ENCODE measurements around the gene UBE2S.

DNA sequence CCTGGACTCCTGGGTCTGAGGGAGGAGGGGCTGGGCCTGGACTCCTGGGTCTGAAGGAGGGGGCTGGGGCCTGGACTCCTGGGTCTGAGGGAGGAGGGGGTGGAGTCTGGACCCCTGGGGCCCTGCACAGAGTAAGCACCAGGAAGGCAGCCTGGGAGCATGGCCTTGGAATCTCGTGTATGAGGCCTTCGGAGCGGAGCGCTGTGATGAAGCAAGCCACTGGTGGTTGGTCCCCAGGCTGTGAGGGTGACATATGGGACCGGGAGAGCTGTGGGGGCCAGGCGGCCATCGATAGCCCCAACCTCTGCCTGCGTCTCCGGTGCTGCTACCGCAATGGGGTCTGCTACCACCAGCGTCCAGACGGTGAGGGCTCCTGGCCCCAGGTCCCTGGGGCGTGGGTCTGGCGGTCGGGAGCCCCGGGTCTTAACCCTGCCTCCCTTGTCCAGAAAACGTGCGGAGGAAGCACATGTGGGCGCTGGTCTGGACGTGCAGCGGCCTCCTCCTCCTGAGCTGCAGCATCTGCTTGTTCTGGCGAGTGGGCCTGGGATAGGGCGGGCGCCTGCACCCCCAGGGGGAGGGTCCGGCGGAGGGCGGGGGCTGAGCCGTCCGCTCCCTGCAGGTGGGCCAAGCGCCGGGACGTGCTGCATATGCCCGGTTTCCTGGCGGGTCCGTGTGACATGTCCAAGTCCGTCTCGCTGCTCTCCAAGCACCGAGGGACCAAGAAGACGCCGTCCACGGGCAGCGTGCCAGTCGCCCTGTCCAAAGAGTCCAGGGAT lies 30.0 kb downstream of the UBE2S start:
- TF ChIP-seq, protein P1, sequence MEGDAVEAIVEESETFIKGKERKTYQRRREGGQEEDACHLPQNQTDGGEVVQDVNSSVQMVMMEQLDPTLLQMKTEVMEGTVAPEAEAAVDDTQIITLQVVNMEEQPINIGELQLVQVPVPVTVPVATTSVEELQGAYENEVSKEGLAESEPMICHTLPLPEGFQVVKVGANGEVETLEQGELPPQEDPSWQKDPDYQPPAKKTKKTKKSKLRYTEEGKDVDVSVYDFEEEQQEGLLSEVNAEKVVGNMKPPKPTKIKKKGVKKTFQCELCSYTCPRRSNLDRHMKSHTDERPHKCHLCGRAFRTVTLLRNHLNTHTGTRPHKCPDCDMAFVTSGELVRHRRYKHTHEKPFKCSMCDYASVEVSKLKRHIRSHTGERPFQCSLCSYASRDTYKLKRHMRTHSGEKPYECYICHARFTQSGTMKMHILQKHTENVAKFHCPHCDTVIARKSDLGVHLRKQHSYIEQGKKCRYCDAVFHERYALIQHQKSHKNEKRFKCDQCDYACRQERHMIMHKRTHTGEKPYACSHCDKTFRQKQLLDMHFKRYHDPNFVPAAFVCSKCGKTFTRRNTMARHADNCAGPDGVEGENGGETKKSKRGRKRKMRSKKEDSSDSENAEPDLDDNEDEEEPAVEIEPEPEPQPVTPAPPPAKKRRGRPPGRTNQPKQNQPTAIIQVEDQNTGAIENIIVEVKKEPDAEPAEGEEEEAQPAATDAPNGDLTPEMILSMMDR (IDR thresholded peaks at IDR 0.05), result no peak
- TF ChIP-seq POLR2A (IDR thresholded peaks at IDR 0.05), result no peak
